Progenitor cell of endocrine pancreas (in vitro differentiated cells): ENCODE data around the gene PPIP5K2. TPM values are rescaled to one million over a fixed set of nuclear protein-coding genes. Genes with fewer than 3 reads are reported as not detected.
A peak's percentile ranks its signal among the peaks of the same experiment; 100 is the strongest.

Experiments
- DNase-seq: peaks from one replicate; pipeline ENCODE4 v3.0.0; 2021; ENCODE audit warnings: low spot score; ENCODE audit not compliant: unreplicated experiment
- H3K27ac Mint-ChIP-seq: 2 replicates; pipeline ENCODE4 v1.8.0; 2021; ENCODE audit warnings: mild to moderate bottlenecking, moderate library complexity, mixed read lengths
- H3K27me3 Mint-ChIP-seq: 2 replicates; pipeline ENCODE4 v1.8.0; 2021; ENCODE audit warnings: mixed read lengths
- H3K36me3 Mint-ChIP-seq: 2 replicates; pipeline ENCODE4 v1.8.0; 2022; ENCODE audit warnings: mixed read lengths; ENCODE audit not compliant: insufficient read depth
- H3K4me1 Mint-ChIP-seq: 2 replicates; pipeline ENCODE4 v1.8.0; 2021; ENCODE audit warnings: low read depth, mixed read lengths
- H3K4me3 Mint-ChIP-seq: 2 replicates; pipeline ENCODE4 v1.8.0; 2021; ENCODE audit warnings: low read depth, mild to moderate bottlenecking, moderate library complexity, mixed read lengths
- H3K9me3 Mint-ChIP-seq: 2 replicates; pipeline ENCODE4 v1.8.0; 2021; ENCODE audit warnings: low read depth, mixed read lengths
- total RNA-seq: library from RNA; stranded (reverse); gene quantifications from 2 replicates; pipeline ENCODE4 v1.2.1, GENCODE V29; 2021
- TF ChIP-seq, protein P1 (sequence below): fragments of 200-600 bp; sonication (generic); IDR thresholded peaks from one replicate; pipeline ENCODE4 v1.5.0; 2021; ENCODE audit warnings: antibody characterized with exemption, mild to moderate bottlenecking; ENCODE audit not compliant: unreplicated experiment

PPIP5K2 gene
- total RNA-seq, 1 donor from 2014 or later, result 89.2 TPM

DNA sequence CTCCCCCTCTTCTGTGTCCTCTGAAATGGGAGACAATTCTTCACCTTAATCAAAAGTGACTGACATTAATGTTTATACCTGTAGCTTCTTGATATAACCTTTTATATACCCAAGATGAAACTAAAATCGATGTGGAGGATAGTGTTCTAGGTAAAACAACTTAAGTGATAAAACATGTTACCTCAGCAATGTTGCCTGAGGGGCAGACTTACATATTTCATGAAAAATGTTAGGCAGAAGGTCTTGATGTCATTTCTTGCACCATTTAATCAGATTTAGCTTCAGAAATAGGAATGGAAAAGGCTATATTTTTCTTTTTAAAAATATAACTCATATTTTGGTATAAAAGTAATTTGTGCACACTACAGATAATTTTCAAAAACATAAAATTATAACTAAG is 115.8 kb downstream of the PPIP5K2 start:
- TF ChIP-seq, protein P1, sequence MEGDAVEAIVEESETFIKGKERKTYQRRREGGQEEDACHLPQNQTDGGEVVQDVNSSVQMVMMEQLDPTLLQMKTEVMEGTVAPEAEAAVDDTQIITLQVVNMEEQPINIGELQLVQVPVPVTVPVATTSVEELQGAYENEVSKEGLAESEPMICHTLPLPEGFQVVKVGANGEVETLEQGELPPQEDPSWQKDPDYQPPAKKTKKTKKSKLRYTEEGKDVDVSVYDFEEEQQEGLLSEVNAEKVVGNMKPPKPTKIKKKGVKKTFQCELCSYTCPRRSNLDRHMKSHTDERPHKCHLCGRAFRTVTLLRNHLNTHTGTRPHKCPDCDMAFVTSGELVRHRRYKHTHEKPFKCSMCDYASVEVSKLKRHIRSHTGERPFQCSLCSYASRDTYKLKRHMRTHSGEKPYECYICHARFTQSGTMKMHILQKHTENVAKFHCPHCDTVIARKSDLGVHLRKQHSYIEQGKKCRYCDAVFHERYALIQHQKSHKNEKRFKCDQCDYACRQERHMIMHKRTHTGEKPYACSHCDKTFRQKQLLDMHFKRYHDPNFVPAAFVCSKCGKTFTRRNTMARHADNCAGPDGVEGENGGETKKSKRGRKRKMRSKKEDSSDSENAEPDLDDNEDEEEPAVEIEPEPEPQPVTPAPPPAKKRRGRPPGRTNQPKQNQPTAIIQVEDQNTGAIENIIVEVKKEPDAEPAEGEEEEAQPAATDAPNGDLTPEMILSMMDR, result no peak
- Mint-ChIP-seq H3K9me3 (peaks cover 11% of the 10 kb centered on the region), H3K27ac (no peak overlapping the region), H3K36me3 (no peaks in the 10 kb centered on the region), H3K4me1 (peaks cover 2% of the 10 kb centered on the region), H3K27me3 (no peaks in the 10 kb centered on the region), H3K4me3 (no peak overlapping the region)
- DNase-seq, result no peak

DNA sequence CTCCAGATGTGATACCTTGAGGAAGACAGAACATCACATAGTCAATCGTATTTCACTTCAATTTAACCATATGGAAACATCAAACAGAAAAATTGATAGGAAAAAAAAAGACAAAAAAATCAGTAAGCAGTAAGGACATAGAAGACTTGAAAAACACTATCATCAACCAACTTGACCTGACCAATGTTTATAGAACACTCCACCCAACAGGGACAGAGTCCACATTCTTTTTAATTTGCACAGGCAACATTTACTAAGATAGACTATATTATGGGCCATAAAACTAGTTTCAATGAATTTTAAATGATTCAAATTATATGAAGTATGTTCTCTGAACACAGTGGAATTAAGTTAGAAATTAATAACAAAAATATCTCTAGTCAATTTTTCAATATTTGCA is 117.7 kb downstream of the PPIP5K2 start:
- peaks cover 2% of the 10 kb centered on the region for H3K4me1 Mint-ChIP-seq
- peaks cover 14% of the 10 kb centered on the region for H3K9me3 Mint-ChIP-seq
- no peaks in the 10 kb centered on the region for H3K36me3 Mint-ChIP-seq
- H3K27ac Mint-ChIP-seq, result no peak overlapping the region
- DNase-seq, result no peak
- no peaks in the 10 kb centered on the region for H3K27me3 Mint-ChIP-seq
- TF ChIP-seq, protein P1, result no peak
- no peak overlapping the region for H3K4me3 Mint-ChIP-seq

DNA sequence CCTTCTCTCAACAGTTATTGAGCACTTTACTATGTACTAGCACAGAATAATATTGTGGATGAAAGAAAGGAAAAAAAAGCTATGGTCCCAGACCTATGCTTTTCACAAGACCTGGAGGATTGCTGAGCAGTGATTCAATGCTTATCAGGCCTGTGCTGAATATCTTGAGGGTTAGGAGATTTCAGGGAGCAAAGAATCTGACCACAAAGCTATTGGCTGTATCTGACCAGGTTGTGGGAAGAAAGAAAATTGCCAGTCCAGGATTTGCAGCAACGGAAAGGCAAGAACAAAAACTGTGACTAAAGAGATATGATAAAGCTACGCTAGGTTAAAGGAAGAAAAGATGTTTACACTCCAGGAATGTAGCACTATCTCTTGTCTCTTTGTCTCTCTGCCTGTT is 123.6 kb downstream of the PPIP5K2 start:
- peak overlapping the region; percentile 65 for H3K27ac Mint-ChIP-seq
- no peaks in the 10 kb centered on the region for H3K27me3 Mint-ChIP-seq
- DNase-seq, result no peak
- peaks cover 10% of the 10 kb centered on the region for H3K9me3 Mint-ChIP-seq
- TF ChIP-seq, protein P1, result no peak
- H3K36me3 Mint-ChIP-seq, result no peaks in the 10 kb centered on the region
- no peak overlapping the region for H3K4me3 Mint-ChIP-seq
- peaks cover 10% of the 10 kb centered on the region for H3K4me1 Mint-ChIP-seq

DNA sequence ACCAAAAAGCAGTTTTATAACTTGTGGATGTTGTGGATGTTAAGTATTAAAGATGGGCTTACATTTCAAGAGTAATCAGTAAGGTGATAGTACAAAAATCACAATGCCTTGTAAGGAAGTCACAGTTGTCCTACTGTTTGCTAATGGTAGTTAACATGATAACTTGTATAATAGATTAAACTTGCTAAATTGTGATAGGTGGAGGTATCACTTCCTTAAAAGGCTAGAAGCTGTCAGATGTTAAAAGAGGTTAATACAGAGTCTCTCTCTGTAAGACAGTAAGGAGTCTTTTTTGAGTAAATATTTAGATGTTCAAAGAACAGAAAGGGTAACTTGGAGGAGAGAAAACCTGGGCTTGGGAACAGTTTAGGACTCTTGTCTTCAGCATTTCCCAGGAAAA is 124.3 kb downstream of the PPIP5K2 start:
- no peaks in the 10 kb centered on the region for H3K27me3 Mint-ChIP-seq
- DNase-seq, result no peak
- TF ChIP-seq, protein P1, result no peak
- H3K9me3 Mint-ChIP-seq, result peaks cover 6% of the 10 kb centered on the region
- peaks cover 10% of the 10 kb centered on the region for H3K4me1 Mint-ChIP-seq
- H3K4me3 Mint-ChIP-seq, result no peak overlapping the region
- H3K27ac Mint-ChIP-seq, result peak overlapping the region; percentile 37
- H3K36me3 Mint-ChIP-seq, result no peaks in the 10 kb centered on the region

DNA sequence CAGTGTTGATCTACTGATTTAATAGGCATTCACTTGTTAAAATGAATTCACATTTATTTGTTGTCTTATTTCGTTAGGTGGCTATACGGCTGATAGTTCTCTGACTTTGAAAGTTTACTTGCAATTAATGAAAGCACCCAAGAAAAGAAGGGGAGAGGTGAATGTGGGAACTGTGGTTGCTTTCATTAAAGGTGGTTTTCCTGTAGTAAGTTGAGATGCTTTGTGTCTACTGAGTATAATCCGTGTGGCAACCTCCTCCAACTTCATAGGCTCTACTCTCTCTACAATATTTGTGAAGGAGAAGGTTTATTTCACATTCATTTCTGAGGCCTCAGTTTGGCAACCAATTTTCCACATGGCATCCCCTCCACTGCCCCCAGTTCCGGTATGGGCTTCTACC is 125.7 kb downstream of the PPIP5K2 start:
- DNase-seq, result no peak
- Mint-ChIP-seq H3K9me3 (peaks cover 6% of the 10 kb centered on the region), H3K4me3 (no peak overlapping the region), H3K4me1 (peaks cover 10% of the 10 kb centered on the region), H3K27me3 (no peaks in the 10 kb centered on the region), H3K36me3 (no peaks in the 10 kb centered on the region), H3K27ac (no peak overlapping the region)
- TF ChIP-seq, protein P1, result no peak
